NCI-H446 (cell line): Measurements from ENCODE around the gene PCIF1.
A peak's percentile ranks its signal among the peaks of the same experiment; 100 is the strongest.

Experiments used
- DNase-seq, 2 experiments: peaks; one replicate each; lab custom pipeline; 2025; lab: John Stamatoyannopoulos, UW

PCIF1 gene

DNA sequence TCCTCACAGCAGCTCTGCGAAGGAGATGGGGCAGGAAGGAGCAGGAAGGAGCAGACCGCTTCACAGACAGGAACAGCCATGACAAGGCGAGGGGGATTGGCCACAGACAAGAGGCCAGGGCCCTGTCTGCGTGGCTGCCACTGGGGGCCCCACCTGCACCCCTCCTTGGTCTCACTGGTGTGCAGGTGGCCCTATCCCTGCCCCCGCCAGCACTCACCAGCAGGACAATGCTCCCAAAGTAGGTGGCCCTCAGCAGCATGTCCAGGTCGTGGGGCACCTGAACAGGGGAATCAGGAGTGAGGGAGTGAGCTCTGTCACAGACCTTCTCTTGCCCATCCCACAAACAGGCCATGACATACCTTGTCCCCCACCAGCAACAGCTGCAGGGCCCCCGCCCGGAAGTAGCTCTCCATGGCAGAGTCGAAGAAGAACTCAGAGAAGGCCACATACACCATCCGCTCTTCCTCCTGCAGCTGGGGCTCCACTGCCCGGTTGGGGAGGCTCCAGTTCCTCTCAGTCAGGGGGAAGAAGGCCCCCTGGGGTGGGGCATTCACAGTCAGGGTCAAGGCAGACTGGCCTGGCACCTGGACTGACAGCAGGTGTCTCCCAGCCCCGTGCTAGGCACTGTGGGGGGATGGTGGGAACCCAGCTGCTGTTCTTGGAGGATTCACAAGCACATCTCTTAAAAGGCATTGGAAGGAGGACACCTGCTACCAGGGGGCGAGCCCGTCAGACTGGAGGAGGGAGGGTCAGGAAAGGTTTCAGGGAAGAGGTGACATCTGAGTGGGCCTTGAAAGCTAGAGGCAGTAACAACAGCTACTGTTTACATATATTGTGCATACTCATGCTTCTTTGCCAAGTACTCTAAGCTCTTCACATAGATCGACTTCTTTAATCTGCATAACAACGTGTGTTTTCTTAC, 29.6 kb upstream of the PCIF1 start:
- DNase-seq, result no peak

DNA sequence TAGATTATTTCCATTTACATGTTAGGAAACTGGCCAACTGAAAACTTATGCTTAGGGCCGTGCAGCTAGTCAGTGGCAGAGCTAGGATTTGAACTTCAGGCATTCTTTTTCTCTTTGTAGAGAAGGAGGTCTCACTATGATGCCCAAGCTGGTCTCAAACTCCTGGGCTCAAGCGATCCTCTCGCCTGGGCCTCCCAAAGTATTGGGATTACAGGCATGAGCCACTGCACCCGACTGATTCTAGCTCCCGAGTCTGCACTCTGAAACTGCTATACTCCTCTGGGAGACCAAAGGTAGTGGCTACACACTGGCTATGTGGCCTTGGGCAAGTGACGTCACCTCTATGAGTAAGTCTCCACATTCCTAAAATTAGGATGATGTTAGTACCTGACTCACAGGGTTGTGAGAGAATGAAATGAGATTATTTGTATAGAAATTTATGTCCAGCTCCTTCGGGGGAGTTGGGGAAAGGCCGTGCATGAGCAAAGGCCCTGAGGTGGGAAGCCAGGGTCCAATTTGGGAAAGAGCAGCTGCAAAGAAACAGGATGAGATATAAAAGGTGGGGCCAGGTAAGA, 28.9 kb upstream of the PCIF1 start:
- no peak for DNase-seq

DNA sequence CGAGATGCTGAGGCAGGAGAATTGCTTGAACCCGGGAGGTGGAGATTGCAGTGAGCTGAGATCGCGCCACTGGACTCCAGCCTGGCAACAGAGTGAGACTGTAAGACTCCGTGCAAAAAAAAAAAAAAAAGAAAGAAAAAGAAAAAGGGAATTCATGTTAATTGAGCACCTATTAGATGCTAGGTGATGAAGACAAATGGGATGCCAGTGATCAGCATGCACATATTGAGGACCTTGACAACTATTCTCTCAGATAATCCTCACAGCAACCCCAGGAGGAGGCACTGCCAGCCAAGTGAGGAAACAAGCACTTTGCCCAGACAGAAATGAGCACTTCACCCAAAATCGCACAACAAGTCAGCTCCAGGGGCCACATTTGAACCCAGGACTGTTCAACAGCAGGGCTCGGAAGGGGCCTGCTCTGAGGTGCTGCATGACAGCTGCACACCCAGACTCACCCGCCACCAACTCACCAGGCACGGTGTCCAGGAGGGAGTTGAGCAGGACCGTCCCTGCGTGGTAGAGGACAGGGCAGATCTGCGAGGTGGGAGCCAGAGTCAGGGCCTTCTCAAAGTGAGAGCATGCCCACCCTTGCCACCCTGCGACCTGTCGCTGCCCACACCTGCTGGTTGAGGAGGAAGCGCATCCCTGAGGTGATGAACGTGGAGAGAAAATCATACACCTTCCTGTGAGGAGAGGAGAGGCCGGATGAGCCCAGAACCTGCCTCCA, 27.1 kb upstream of the PCIF1 start:
- DNase-seq, result no peak

DNA sequence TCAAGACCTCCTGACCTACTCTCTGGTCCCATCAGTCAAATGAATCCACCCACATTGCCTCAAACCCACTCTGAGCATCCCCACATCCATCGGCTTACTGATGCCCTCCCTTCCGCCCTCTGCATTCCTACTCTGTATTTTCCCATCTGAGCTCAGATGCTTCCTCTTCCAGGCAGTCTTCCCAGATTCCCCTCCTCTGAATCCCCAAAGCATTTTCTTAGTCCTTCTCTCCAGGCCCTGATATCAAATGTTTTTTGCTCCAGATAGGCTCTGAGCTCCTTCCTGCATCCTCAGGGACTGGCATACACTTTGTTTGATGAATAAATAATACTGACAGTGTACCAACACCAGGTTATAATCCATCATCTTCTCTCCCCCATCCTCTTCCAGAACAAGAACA, 26.4 kb upstream of the PCIF1 start:
- no peak for DNase-seq

DNA sequence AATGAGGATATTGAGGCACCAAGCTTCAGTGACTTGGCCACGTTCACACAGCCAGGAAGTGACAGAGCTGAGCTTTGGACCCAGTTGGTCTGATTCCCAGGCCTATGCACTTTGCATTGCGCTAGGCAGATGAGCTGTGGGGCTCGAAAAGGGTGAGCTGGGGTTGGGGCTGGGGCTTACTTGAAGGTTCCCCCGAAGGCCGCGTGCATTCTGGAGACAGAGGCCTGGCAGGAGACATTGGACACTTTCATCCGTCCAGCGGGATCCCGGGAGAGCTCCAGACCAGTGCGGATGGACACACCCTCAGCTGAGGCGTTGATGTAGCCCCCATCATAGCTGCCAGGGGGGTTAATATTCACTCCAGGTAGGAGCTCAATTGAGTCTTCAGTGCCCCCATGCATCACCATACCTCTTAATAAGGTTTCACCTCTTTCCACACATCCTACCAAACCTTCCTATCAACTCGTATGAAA, 25.1 kb upstream of the PCIF1 start:
- DNase-seq, result no peak

DNA sequence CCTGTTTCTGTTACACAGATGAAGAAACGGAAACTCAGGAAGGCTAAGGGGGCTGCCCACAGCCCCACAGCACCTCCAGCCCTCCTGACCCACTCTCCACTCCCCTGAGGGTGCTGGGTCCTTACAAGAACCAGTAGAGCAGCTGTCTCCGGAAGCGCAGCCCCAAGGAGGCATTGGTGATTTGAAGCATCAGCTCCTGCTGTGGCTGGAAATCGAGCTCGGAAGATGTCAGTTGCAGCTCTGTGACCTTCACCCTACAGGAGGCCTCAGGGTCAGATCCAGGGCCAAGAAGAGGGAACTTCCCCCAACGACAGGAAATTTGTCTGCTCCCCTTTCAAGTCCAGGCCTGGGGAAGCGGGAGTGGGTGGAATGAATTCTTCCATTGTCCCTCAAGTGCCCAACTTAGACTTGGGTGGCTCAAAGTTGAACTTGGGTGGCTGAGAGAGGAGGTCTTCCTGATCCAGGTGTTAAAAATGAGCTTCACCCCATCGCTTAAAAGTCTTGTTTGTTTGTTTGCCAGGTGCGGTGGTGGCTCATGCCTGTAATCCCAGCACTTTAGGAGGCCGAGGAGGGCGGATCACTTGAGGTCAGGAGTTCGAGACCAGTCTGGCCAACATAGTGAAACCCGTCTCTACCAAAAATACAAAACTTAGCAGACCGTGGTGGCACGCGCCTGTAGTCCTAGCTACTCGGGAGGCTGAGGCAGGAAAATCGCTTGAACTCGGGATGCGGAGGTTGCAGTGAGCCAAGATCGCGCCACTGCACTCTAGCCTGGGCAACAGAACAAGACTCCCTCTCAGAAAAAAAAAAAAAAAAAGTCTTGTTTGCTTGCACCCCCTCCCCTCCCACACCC, 24.4 kb upstream of the PCIF1 start:
- no peak for DNase-seq

DNA sequence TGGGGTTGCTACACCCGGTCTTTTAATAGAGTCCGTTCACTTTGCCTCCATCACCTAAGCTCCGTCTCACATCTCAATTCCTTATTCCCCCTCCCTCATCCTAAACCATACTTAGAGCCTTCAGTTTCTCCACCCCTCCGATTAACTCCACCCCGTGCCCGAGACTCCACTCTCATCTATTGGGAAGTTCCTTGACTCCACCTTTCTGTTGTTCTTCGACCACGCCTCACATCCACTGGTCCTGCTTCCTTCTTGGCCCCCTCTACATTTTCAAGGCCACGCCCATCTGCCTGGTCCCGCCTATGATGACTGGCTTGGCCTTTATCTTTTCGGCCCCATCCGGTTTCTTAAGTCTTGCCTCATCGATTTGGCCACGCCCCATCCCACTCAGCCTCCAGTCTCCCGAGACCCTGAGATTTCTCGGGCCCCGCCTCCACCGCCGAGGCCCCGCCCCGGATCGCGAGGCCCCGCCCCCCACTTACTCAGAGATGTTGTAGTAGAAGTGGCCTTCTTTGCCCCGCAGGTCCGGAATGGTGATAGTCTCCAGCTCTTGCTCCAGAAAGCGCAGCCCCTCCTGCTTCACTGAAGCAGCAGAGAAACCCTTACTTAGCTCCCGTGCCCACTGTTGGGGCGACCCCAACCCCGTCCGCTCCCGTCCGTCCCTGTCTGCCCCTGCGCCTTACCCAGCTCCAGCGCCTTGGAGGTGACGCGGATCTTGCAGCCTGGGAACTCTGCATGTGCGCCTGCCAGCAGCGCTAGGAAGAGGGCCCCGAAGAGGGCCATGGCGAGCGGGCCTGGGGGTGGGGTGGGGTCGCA, 23.6 kb upstream of the PCIF1 start:
- peak; percentile 15 to 65 for DNase-seq

DNA sequence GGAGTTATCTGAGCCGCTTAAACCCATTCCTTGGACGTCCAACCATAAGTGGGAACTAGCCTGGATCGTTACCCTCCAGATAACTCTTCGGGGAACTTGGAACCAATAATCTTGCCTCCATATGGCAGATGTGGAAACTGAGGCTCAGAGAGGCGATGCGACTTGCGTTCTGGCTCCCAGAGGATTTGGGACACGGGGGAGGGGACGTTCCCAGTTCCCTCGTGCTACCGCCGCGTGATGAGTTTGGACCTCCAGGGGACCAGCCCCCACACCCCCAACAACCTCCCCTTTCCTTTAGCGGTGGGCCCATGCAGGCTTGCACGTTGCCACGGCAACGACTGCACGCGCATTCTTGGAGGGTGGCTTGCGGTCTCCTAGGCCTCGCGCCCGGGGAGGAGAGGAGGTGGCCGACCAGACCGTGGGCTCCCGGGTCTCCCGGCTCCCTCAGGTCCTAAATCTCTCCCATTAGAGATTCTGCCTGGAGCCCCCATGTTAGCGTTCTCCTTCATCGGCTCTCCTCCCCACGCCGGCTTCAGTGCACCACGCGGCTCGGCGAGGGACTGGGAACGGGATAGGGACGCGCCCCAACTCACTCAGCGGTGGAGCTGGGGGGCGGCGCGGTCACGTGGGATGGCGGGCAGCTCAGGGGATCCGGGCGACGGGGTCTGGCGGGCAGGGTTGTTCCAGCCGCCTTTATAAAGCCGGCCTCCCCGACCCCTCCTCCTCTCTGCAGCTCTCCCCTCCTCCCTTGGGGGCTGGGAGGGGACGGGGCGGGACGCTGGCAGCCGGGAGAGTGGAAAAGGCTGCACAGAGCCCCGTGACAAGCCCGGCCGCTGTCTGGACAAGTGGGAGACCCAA, 22.8 kb upstream of the PCIF1 start, which contains the start of gene PLTP:
TSS of gene PLTP (minus strand) at position 670 of the 858 bp plus-strand sequence. CDS start 703 bp downstream, outside the sequence.
- peak in 1 of 2 experiments; percentile 23 for DNase-seq

DNA sequence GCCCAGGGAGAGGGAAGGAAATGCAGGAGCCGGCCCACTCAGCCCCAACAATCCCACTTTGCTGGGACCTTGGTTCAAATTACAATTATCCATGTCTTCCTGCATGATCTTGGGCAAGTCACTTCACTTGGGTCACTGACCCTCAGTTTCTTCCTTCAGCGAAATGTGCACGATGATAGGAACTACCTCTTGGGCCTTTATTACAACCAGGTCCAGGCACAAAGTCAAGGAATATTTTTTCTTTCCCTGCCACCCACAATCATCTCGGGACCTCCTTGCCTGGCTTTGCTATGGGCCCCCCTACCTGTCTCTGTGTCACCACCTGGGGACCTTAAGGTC, 22.2 kb upstream of the PCIF1 start:
- no peak for DNase-seq

DNA sequence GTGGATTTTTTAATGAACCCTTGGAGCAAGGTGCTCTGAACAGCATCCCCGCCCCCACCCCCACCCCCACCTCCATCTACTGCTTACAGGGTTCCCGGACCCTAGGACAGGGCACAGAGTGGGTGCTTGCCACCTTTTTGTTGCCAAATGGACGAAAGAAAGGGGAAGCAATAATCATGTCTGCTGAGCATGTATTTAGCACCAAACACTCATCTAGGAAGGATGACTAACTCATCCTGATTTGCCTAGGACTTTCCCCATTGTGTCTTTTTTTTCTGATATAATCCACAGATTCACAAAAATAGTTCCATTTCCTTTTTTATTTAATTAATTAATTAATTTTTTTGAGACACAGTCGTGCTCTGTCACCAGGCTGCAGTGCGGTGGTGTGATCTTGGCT, 21.4 kb upstream of the PCIF1 start:
- no peak for DNase-seq

DNA sequence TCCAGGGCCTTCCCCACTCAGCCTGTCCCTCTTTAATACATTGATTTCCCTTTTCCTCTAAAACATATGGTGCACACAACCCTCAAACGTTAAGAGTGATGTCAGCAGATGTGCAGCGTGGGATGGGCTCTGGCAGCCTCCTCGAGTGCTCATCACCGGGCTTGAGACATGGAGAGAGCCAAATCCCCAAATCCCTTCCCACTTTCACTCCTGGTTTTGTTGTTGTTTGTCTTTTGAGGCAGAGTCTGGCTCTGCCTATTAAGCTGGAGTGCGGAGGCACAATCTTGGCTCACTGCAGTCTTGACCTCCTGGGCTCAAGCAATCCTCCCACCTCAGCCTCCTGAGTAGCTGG, 16.7 kb upstream of the PCIF1 start:
- DNase-seq, result no peak

DNA sequence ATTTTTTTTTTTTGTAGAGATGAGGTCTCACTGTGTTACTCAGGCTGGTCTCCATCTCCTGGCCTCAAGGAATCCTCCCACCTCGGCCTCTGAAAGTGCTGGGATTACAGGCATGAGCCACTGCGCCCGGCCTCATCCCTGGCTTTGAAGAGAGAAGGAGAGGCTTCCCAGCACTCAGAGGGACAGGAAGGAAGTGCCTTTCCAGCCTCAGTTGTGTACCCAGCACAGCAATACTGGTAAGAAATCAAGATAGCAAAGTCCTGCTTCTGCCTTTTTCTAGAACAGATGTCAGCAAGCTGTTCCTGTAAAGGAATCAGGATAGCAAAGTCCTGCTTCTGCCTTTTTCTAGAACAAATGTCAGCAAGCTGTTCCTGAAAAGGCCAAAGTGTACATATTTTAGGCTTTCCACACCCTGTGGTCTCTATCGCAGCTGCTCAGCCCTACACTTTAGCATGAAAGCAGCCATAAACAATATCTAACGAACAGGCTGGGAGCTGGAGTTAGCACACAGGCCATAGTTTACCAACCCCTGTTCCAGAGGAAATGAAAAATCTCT, 16.2 kb upstream of the PCIF1 start:
- DNase-seq, result no peak

DNA sequence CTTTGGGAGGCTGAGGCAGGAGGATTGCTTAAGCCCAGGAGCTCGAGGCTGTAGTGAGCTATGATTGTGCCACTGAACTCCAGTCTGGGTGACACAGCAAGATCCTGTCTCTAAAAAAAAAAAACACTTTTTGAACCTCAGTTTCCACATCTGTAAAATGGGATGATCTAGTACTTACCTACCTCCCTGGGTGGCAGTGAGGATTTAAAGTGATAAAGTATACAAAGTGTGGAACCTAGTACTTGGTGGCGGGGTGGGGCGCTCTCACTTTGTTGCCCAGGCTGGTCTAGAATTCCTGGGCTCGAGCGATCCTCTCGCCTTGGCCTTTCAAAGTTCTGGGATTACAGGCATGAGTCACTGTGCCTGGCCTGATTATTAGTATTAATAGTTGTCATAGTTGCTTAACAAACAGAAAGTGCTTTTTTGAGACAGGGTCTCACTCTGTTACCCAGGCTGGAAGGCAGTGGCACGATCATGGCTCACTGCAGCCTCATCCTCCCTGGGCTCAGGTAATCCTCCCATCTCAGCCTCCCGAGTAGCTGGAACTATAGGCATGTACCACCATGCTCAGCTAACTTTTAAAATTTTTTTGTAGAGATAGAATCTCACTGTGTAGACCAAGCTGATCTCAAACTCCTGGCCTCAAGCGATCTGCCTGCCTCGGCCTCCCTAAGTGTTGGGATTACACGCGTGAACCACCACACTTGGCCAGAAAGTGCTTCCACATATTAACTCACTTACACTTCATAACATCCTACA, 15.5 kb upstream of the PCIF1 start:
- no peak for DNase-seq

DNA sequence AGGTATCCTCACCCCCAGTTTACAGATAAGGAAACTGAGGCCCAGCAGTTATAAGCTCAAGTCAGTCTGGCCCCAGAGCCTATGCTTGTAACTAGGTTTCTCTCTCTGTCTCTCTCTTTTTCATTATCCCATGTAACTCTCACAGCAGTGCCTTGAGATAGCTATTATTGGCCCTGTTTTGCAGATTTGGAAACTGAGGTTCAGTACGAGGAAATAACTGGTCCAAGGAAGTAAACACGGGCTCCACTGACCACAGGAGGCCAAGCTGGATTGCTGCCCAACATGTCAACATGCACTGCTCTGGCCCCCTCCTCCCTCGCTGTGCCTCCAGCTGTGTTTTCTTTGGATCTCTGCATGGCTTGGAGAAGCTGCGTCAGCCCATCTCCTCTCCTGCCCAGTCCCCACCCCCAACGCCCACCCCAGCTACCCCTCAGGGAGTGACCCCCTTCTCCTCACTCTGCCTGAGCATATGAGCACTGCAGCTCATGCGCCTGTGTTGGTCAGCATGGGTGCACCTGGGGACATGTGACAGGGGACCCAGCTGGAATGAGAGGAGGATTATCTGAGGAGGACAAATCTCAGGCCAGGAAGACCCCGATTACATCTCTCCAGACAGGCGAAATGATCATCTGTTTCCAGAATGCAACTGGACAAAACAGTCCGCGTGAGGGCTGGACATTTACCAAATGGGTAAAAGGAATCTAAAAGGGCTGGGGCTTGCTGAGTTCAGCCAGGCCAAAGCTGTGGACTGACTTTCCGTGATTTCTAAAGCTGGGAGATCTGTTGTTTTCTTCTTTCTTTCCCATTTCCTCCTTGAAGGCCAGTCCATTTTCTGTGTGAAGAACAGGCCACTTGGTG, 14.7 kb upstream of the PCIF1 start:
- DNase-seq, result no peak

DNA sequence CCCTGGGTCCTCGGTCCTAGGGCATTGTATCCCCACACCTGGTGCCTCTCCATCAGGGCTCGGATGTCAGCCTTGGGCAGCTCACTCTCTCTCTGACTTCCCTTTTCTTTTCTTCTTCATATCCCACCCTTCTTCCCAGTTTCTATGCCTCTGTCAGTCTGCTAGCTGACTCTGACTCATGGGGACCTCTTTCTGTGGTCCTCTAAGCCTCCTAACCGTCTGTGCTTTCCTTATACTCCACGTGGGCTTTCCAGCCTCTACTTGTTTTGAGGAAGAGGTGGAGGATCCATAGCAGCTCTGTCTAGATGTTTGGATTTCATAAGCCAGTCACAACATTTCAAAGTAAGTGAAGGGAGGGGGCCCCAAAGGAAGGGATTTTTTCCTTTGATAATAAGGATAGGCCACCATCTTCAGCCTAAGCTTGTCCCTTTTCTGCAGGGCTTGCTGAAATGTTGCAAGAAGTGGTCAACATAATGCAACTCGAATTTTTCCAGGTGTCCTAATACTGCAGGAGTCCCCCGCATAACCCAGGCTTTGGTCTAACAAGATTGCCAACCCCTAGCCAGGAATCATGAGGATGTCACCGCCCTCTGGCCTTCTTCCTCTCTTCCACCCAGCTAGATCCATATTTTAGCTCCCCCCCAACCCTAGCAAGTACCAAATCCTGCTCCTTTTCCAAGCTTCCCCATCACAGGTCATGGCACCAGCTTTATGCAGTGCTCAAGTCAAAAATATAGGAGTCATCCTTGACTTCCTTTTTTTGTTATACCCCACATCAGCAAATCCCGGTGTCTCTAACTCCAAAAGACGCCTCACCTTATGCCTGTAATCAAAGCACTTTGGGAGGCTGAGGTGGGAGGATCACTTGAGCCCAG, 13.8 kb upstream of the PCIF1 start:
- no peak for DNase-seq

DNA sequence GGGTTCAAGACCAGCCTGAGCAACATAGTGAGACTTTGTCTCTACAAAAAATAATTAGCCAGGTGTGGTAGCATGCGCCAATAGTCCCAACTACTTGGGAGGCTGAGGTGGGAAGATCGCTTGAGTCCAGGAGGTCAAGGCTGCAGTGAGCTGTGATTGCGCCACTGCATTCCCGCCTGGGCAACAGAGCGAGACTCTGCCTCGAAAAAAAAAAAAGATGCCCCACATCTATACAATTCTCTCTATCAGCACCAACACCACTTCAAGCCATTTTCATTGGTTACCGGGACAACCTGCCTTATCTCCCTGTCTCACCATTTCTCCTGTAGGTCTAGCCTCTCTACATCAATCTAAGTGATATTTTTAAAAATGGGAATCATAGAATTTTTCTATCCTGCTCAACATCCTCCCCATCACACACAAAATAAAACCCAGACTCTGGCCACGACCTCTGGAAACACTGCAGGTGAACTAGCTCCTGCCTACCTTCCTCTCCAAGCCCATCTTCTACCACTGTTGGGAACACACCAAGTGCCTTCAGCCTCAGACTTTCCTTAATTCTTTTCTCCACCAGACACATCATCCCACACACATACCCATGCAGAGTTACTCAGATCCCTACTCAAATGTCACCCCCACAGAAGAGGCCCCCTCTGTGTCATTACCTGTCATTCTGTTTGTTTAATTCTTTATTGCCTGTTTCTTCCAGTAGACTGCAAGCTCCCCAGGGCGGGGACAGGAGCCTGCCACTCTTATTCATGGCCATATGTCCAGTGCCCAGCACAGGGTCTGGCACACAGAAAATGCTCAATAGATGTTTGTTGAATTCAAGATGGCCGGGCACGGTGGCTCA, 12.9 kb upstream of the PCIF1 start:
- DNase-seq, result no peak
